Hindlimb muscle (tissue), 1 donor: Measurements from ENCODE around the gene TMEM11. TPM values are rescaled to one million over a fixed set of nuclear protein-coding genes. Genes with fewer than 3 reads are reported as not detected.
"Not testable (repeated sequence)": the region's sequence is repeated elsewhere in the genome, so short reads cannot be mapped to it uniquely, and the experiment has no call there.

ENCODE experiments used
- DNase-seq: peaks from one replicate; pipeline ENCODE4 v3.0.0-alpha.2; 2013
- polyA plus RNA-seq: library from polyadenylated mRNA; unstranded; fragments of 120-200 nt; gene quantifications from one replicate; pipeline ENCODE4 v1.2.1, GENCODE V29; 2013; ENCODE audit not compliant: insufficient read length

The TMEM11 gene
- polyA plus RNA-seq, 1 donor = 30.4 TPM

GRCh38 chr17:21210411-21211076, 3.4 kb downstream of the TMEM11 start:
- DNase-seq = no peak

- no peak for DNase-seq
Measured at GRCh38 chr17:21209511-21210175, 4.3 kb downstream of the TMEM11 start.

- no peak for DNase-seq
Measured at GRCh38 chr17:21208352-21208751, 5.6 kb downstream of the TMEM11 start.

- no peak for DNase-seq
Measured at GRCh38 chr17:21204935-21205334, 9.0 kb downstream of the TMEM11 start.

- DNase-seq = no peak
Measured at GRCh38 chr17:21202512-21202911, 11.4 kb downstream of the TMEM11 start.

- no peak for DNase-seq
Measured at GRCh38 chr17:21201874-21202273, 12.1 kb downstream of the TMEM11 start.

- no peak for DNase-seq
Measured at GRCh38 chr17:21201298-21201595, 12.7 kb downstream of the TMEM11 start.

- no peak for DNase-seq
Measured at GRCh38 chr17:21200590-21201297, 13.2 kb downstream of the TMEM11 start.

GRCh38 chr17:21199856-21200255, 14.1 kb downstream of the TMEM11 start:
- DNase-seq = no peak

GRCh38 chr17:21199311-21199710, 14.7 kb downstream of the TMEM11 start:
- no peak for DNase-seq

GRCh38 chr17:21198411-21198810, 15.6 kb downstream of the TMEM11 start:
- DNase-seq = no peak

GRCh38 chr17:21196126-21196525, 17.8 kb downstream of the TMEM11 start:
- DNase-seq = no peak

GRCh38 chr17:21194703-21195102, 19.3 kb downstream of the TMEM11 start:
- DNase-seq = peak; percentile 82

GRCh38 chr17:21194226-21194625, 19.7 kb downstream of the TMEM11 start:
- peak; percentile 34 for DNase-seq

- no peak for DNase-seq
Measured at GRCh38 chr17:21193031-21193430, 20.9 kb downstream of the TMEM11 start.

- not testable (repeated sequence) for DNase-seq
Measured at GRCh38 chr17:21192414-21192813, 21.5 kb downstream of the TMEM11 start.

- DNase-seq = no peak
Measured at GRCh38 chr17:21191698-21192097, 22.3 kb downstream of the TMEM11 start.

- no peak for DNase-seq
Measured at GRCh38 chr17:21190078-21190477, 23.9 kb downstream of the TMEM11 start.

- no peak for DNase-seq
Measured at GRCh38 chr17:21189361-21189760, 24.6 kb downstream of the TMEM11 start.

- no peak for DNase-seq
Measured at GRCh38 chr17:21186399-21187187, 27.4 kb downstream of the TMEM11 start.

GRCh38 chr17:21185061-21185460, 28.9 kb downstream of the TMEM11 start:
- DNase-seq = no peak

- DNase-seq = no peak
Measured at GRCh38 chr17:21184570-21184969, 29.4 kb downstream of the TMEM11 start.

GRCh38 chr17:21183468-21183867, 30.5 kb downstream of the TMEM11 start:
- no peak for DNase-seq
